HepG2 (cell line): Measurements from ENCODE around the gene SLC41A3. TPM values are rescaled to one million over a fixed set of nuclear protein-coding genes. Genes with fewer than 3 reads are reported as not detected.

Source experiments
- ATAC-seq: fragments of 200-7000 bp; cut with Tn5 transposase; 3 replicates; pipeline ENCODE4 v1.9.1; 2020; ENCODE audit warnings: mild to moderate bottlenecking, moderate library complexity
- BruUV-seq: library from RNA; stranded (reverse); fragments of 400-500 nt; replicated peaks from 2 replicates; lab custom pipeline; 2021; lab: Mats Ljungman, UMichigan
- CTCF ChIA-PET: fragments of 300-600 bp; formaldehyde crosslinking; extraction: SDS; loops from one replicate; lab custom pipeline; 2021; ENCODE audit warnings: low total read pairs, inconsistent platforms, low intra/inter-chr PET ratio; lab: Yijun Ruan, JAX
- POLR2A ChIA-PET: fragments of 350-600 bp; sonication (Branson Sonifier 250); formaldehyde crosslinking; loops from one replicate; lab custom pipeline; 2020; ENCODE audit warnings: antibody characterized with exemption, inconsistent platforms; lab: Yijun Ruan, JAX
- DNase-seq: peaks from one replicate; pipeline ENCODE4 v3.0.0-alpha.2; 2015; ENCODE audit warnings: low spot score
- FAIRE-seq: peaks from 3 replicates; lab custom pipeline; 2011; peaks lifted over from hg19 to GRCh38; lab: Jason Lieb, UNC
- H2AFZ ChIP-seq: one replicate; pipeline ENCODE4 v1.6.1; 2011; ENCODE audit warnings: low read length, inconsistent platforms
- H3K27ac ChIP-seq: fragments of 300-600 bp; 3 replicates; pipeline ENCODE4 v1.8.0; 2011; ENCODE audit warnings: mixed run types, mild to moderate bottlenecking, mixed read lengths, low read length, inconsistent platforms; ENCODE audit not compliant: insufficient read depth; ENCODE audit errors: extremely low read length
- H3K27me3 ChIP-seq, 2 experiments: fragments of 200-600 bp in 1 of 2; 2 replicates in 1 of 2; 3 replicates in 1 of 2; pipeline versions ENCODE4 v1.6.0 to v1.8.0; 2011; ENCODE audit warnings: low read length in 2 of 2, mild to moderate bottlenecking in 2 of 2, moderate library complexity in 2 of 2, inconsistent platforms in 1 of 2; ENCODE audit not compliant: insufficient read depth in 2 of 2, control insufficient read depth in 1 of 2
- H3K36me3 ChIP-seq, 2 experiments: fragments of 200-600 bp in 1 of 2; replicated peaks in 1 of 2; 2 replicates in 1 of 2; 3 replicates in 1 of 2; pipeline versions ENCODE4 v1.5.1 to v1.8.0; 2011; ENCODE audit warnings: low read length in 2 of 2, inconsistent platforms in 1 of 2; ENCODE audit not compliant: insufficient read depth in 2 of 2, control insufficient read depth in 1 of 2
- H3K4me1 ChIP-seq: 2 replicates; pipeline ENCODE4 v1.5.1; 2012; ENCODE audit warnings: low read length, inconsistent platforms; ENCODE audit not compliant: insufficient read depth
- H3K4me2 ChIP-seq: 2 replicates; pipeline ENCODE4 v1.6.0; 2011; ENCODE audit warnings: low read depth, low read length, inconsistent platforms
- H3K4me3 ChIP-seq, 3 experiments: fragments of 200-600 bp in 1 of 3; sonication (generic), shearing (Covaris generic) in 1 of 3; replicated peaks in 1 of 3; 2 replicates each; pipeline ENCODE4 v1.5.1; 2011 to 2016; ENCODE audit warnings: low read length in 3 of 3, inconsistent platforms in 2 of 3, low read depth in 2 of 3, mild to moderate bottlenecking in 2 of 3, control low read depth in 1 of 3, mixed read lengths in 1 of 3; ENCODE audit not compliant: insufficient read depth in 1 of 3
- H3K79me2 ChIP-seq: one replicate; pipeline ENCODE4 v1.6.1; 2011; ENCODE audit warnings: low read length, inconsistent platforms; ENCODE audit not compliant: insufficient read depth
- H3K9ac ChIP-seq: 2 replicates; pipeline ENCODE4 v1.6.0; 2011; ENCODE audit warnings: mild to moderate bottlenecking, low read depth, low read length, inconsistent platforms; ENCODE audit not compliant: insufficient read depth
- H3K9me3 ChIP-seq: 2 replicates; pipeline ENCODE4 v1.5.1; 2012; ENCODE audit warnings: mild to moderate bottlenecking, low read length
- H4K20me1 ChIP-seq: 2 replicates; pipeline ENCODE4 v1.6.0; 2011; ENCODE audit warnings: inconsistent platforms, mild to moderate bottlenecking, low read length, moderate library complexity; ENCODE audit not compliant: insufficient read depth
- ASH2L ChIP-seq: fragments of 300-600, 200-600 bp; sonication (generic); IDR thresholded peaks from 2 replicates; pipeline ENCODE4 v1.7.0; 2017; ENCODE audit warnings: low read depth, mild to moderate bottlenecking, moderate library complexity, mixed read lengths, low read length; ENCODE audit not compliant: insufficient read length
- STAG1 ChIP-seq: sonication (generic); formaldehyde crosslinking; IDR thresholded peaks from 2 replicates; pipeline ENCODE4 v1.4.0; 2020; ENCODE audit warnings: missing genetic modification reagents
- YEATS4 ChIP-seq: sonication (generic); formaldehyde crosslinking; IDR thresholded peaks from 2 replicates; pipeline ENCODE4 v1.4.0; 2020; ENCODE audit warnings: missing genetic modification reagents, borderline replicate concordance
- ZFP36L1 ChIP-seq: sonication (generic); formaldehyde crosslinking; IDR thresholded peaks from 2 replicates; pipeline ENCODE4 v1.8.0; 2022; ENCODE audit warnings: mild to moderate bottlenecking, missing genetic modification reagents, moderate library complexity
- ZIK1 ChIP-seq: sonication (generic); formaldehyde crosslinking; IDR thresholded peaks from 2 replicates; pipeline ENCODE4 v1.5.0; 2020; ENCODE audit warnings: mild to moderate bottlenecking, low read depth, missing genetic modification reagents, borderline replicate concordance
- ZNF33B ChIP-seq: sonication (generic); formaldehyde crosslinking; IDR thresholded peaks from 2 replicates; pipeline ENCODE4 v1.5.1; 2020; ENCODE audit warnings: mild to moderate bottlenecking, missing genetic modification reagents
- ZNF816 ChIP-seq: sonication (generic); formaldehyde crosslinking; IDR thresholded peaks from 2 replicates; pipeline ENCODE4 v1.8.0; 2022; ENCODE audit warnings: missing genetic modification reagents, mild to moderate bottlenecking, borderline replicate concordance
- WGBS: methylation state at CpG from one replicate; pipeline ENCODE4 v1.1.6; 2017; ENCODE audit warnings: low lambda C conversion rate; 5-methylcytosine and 5-hydroxymethylcytosine counted together
- in situ Hi-C: cut with HindIII; loops from 2 replicates; pipeline ENCODE4 v1.10.0; 2017; ENCODE audit warnings: low pct_unique_long_range_greater_than_20kb; ENCODE audit not compliant: extremely low pct_ligation_motif_present
- intact Hi-C: fragments of 100-400 bp; cut with micrococcal nuclease; formaldehyde crosslinking; loops from one replicate; pipeline ENCODE4 v1.10.0; 2022; ENCODE audit not compliant: unreplicated experiment
- polyA plus RNA-seq, 8 experiments: library from polyadenylated mRNA; depleted of rRNA in 3 of 8; stranded (reverse) in 7 of 8; unstranded in 1 of 8; fragments of >200 nt; fragmentation: Illumina TruSeq in 4 of 8; extraction: Trizol in 4 of 8; gene quantifications; 2 replicates each; pipeline versions ENCODE4 v1.2.1 to v1.2.3, GENCODE V29; 2011 to 2016; ENCODE audit warnings: low read depth in 4 of 8, missing spikeins in 1 of 8, mixed read lengths in 1 of 8; ENCODE audit not compliant: insufficient read depth in 1 of 8
- total RNA-seq, 5 experiments: library from RNA; depleted of rRNA; stranded (reverse); fragments of >200 nt; fragmentation: Illumina TruSeq; extraction: Trizol; gene quantifications; 2 replicates each; pipeline ENCODE4 v1.2.3, GENCODE V29; 2016; ENCODE audit warnings: low read depth in 1 of 5
- TF ChIP-seq, protein P1 (sequence below): sonication (generic); formaldehyde crosslinking; IDR thresholded peaks from 2 replicates; pipeline ENCODE4 v1.8.1; 2023; ENCODE audit warnings: mild to moderate bottlenecking, moderate library complexity, missing genetic modification reagents
- TF ChIP-seq, protein P2 (sequence below): IDR thresholded peaks from 2 replicates; pipeline ENCODE4 v1.6.1; 2016; ENCODE audit warnings: control low read depth
- TF ChIP-seq, protein P3 (sequence below): sonication (generic); formaldehyde crosslinking; IDR thresholded peaks from 2 replicates; pipeline ENCODE4 v1.8.0; 2022; ENCODE audit warnings: missing genetic modification reagents, low read depth, mild to moderate bottlenecking, borderline replicate concordance
- TF ChIP-seq, protein P4 (sequence below): sonication (generic); formaldehyde crosslinking; conservative IDR thresholded peaks from 2 replicates; pipeline ENCODE4 v1.8.1; 2023; ENCODE audit warnings: missing genetic modification reagents

SLC41A3 gene
- total and polyA plus RNA-seq, 2 of the 13 experiments (the other 11 are each of a cell fraction or from before 2014, with no cell fraction given): 26.0 to 71.1 TPM

DNA sequence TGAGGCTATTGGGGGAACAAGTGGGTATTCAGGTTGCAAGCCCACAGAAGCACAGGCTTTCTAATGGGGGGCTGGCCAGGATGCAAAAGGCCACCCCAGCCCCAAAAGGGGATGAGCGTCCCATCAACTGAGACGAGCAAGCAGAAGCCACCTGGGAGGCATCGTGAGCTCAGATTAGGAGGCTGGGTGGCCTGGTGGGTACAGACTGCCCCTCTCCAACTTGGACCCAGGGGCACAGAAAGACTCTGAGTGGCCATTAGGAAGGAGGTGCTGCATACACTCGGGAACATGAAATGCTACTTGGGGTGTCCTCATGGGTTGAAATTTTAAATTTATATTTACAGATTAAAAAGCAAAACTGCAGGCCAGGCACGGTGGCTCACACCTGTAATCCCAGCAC lies 29.1 kb downstream of the SLC41A3 start:
- intact Hi-C loops: loop anchor here (10.0 kb wide), 1 partner anchor 60 kb away; no protein-coding TSS in a partner anchor
- CTCF ChIA-PET: no interaction called here
- Histone ChIP-seq H3K27me3 (no peaks in the 10 kb centered on the region), H3K4me3 (no peak overlapping the region), H3K4me1 (peaks cover 38% of the 10 kb centered on the region), H3K9ac (no peak overlapping the region), H3K27ac (no peak overlapping the region), H3K79me2 (no peaks in the 10 kb centered on the region), H4K20me1 (no peaks in the 10 kb centered on the region), H2AFZ (no peak overlapping the region), H3K4me2 (no peak overlapping the region)
- in situ Hi-C loops: no loop called here
- no peak for ATAC-seq
- WGBS: 92% methylated on average over 4 of the region's 5 CpGs
- no peak for FAIRE-seq
- TF ChIP-seq ASH2L: no peak
- TF ChIP-seq ZNF816: no peak
- TF ChIP-seq YEATS4 (CRISPR knock-in tag): no peak
- no peak for TF ChIP-seq ZNF33B (CRISPR knock-in tag)
- TF ChIP-seq, protein P1, sequence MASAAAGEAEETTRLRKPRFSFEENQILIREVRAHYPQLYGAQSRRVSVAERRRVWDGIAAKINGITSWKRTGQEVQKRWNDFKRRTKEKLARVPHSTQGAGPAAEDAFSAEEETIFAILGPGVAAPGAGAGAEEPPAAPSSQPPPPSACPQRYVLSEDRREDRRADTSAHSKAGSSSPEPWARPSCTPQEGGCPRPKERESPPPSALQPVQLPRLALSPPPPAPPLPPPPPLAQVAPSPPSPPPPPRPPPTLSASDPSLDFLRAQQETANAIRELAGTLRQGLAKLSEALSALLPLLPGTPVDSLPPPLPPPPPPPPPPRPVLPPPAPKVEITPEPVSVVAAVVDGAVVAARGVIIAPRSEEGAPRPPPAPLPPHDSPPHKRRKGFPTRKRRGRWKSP: no peak
- no peak for TF ChIP-seq ZIK1 (CRISPR knock-in tag)
- TF ChIP-seq STAG1 (CRISPR knock-in tag): no peak
- TF ChIP-seq, protein P2, sequence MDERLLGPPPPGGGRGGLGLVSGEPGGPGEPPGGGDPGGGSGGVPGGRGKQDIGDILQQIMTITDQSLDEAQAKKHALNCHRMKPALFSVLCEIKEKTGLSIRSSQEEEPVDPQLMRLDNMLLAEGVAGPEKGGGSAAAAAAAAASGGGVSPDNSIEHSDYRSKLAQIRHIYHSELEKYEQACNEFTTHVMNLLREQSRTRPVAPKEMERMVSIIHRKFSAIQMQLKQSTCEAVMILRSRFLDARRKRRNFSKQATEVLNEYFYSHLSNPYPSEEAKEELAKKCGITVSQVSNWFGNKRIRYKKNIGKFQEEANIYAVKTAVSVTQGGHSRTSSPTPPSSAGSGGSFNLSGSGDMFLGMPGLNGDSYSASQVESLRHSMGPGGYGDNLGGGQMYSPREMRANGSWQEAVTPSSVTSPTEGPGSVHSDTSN (CRISPR knock-in tag): no peak
- TF ChIP-seq ZFP36L1 (CRISPR knock-in tag): no peak
- TF ChIP-seq, protein P3, sequence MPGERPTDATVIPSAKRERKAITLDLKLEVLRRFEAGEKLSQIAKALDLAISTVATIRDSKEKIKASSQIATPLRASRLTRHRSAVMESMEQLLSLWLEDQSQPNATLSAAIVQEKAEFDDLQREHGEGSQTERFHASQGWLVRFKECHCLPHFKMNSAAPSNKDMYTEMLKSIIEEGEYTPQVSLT (CRISPR knock-in tag): no peak
- TF ChIP-seq, protein P4, sequence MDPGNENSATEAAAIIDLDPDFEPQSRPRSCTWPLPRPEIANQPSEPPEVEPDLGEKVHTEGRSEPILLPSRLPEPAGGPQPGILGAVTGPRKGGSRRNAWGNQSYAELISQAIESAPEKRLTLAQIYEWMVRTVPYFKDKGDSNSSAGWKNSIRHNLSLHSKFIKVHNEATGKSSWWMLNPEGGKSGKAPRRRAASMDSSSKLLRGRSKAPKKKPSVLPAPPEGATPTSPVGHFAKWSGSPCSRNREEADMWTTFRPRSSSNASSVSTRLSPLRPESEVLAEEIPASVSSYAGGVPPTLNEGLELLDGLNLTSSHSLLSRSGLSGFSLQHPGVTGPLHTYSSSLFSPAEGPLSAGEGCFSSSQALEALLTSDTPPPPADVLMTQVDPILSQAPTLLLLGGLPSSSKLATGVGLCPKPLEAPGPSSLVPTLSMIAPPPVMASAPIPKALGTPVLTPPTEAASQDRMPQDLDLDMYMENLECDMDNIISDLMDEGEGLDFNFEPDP: no peak
- TF ChIP-seq, all 625 proteins: peak for 0
- no TSS peak for BruUV-seq
- POLR2A ChIA-PET: no interaction called here
- Histone ChIP-seq H3K36me3 (no peaks in the 10 kb centered on the region), H3K9me3 (no peaks in the 10 kb centered on the region)
- no peak for DNase-seq
